ENCODE results near the gene STK38L.

Gene STK38L

DNA sequence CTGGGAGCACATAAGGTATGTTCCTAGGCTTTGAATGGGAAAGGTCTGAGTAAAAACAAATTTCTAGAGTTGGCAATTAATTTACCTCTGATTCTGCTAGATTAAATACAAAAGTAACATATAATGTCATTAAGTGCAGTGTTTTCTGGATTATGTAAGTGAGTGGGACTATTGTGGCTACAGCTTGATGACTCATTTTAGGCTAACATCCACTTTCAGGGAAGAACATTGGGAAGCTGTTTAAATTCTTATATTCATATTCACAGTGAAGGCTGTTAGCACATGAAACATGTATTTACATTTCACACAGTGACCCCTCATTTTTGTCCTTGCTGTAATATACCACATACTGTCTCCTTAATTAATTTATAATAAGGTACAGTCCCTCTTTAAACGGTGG, 75.3 kb downstream of the STK38L start:
- DNase-seq (ENCODE audit: low spot score): peak; percentile 67

DNA sequence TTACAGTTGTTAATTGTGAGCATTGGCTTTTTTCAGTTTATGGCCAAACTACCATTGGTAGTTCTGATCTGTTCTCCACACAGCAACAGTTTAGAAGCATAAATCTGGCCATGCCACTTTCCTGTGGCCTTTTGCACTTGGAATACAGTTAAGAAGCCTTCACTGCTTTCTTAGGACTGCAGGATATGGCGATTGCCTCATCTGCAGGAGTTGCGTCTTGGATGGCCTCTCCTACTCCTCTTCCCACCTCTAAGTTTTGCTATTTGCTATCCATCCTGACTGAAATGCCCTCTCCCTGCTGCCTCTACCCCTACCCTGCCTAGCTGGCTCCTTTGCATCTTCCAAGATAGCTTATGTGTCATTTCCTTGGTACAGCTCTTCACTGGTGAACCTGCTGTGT, 75.8 kb downstream of the STK38L start:
- no peak for DNase-seq (ENCODE audit: low spot score)

DNA sequence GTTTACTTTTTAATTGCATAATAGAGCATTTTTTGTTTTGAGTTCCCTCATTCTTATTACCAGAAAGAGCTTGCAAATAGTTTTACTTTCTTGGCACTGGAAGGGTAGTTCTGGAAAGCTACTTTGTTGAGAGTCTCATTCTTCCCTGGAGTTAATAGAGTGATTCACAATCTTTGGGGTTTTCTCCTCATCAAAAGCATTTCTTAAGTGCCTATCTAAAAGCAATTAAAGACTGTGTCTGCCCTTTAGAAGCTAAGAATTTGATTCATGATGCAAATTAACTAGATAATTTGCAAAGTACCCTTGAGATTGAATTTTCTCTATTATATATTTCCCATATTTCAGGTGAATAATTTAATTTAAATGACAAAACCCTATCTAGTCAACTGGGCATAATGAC, 80.4 kb downstream of the STK38L start:
- DNase-seq (ENCODE audit: low spot score): no peak

DNA sequence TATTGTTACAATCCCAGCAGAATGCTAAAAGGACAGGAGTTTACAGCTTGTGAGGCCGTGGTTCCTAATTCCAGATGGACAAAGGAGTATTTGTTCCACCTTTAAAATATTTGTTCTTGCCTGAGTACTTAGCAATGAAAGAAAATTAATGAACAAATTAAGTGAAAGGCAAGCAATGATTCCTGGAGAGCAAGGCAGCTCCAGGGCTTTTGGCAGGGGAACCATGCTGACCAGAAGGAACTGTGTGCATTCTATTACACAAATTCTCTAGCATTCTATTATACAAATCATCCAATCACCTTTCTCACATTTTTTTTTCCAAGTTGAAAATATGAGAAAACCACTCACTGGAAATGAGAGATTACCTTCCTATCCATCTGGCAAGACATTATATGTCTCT, 86.8 kb downstream of the STK38L start:
- DNase-seq (ENCODE audit: low spot score): no peak

DNA sequence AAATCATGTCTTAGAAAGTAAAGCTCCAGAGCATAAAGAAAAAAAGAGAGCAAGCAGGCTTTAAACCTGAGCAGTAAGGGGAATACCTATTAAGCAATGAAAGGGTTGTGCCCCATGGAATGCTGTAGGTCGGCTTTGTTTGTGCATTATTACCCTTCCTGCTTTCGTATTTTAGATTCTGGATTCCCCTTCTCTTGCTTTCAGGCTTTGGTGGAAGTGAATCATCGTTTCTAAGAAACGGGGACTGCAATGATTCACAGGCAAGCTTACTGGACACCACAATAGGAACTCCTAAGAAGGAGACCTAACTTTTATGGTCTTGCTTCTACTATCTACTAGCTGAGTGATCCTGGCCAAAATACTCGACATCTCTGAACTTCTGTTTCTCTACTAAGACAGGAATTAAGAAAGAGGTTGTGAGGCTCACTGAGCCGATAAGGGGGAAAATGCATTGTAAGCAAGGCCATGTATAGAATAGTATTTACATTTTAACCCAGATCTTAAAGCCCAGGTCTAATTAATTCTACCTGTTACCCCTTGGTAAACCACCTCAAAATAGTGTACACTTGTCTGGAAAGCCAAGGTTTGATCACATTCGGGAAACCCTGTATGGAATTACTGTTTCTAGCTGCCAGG, 87.3 kb downstream of the STK38L start:
- peak; percentile 82 for DNase-seq (ENCODE audit: low spot score)

DNA sequence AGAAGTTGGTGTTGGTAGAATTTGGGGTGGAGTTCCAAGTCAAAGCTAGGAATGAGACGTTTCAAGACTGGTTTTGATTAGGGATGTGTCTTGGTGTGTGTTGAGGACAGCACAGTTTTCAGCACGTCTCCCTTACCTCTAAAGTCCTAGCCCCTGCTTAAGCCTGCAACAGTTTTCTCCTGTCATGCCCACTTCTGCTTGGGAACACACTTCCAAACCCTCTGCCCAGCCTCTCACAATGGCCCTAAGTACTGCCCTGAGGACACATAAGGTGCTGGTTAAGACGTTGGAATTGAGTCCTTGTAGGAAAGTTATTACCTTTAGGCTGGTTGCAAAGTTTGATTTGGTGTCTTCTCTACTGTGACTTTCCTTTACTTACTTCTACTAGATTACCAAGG, 87.8 kb downstream of the STK38L start:
- DNase-seq (ENCODE audit: low spot score): no peak

DNA sequence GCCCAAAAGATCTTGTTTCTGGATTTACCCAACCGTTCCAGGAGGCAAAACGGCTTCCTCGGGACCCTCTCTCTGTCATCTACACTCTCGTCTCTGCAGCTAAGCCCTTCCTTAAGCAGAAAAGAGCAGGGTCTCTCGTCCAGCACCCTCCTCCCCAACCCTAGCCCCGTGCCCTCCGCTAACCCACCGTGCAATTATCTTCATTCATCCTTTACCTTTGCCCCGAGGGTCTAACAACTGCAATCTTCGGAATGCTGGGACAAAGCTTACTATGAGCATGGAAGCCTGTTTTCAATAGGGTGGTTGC, 88.3 kb downstream of the STK38L start:
- no peak for DNase-seq (ENCODE audit: low spot score)

DNA sequence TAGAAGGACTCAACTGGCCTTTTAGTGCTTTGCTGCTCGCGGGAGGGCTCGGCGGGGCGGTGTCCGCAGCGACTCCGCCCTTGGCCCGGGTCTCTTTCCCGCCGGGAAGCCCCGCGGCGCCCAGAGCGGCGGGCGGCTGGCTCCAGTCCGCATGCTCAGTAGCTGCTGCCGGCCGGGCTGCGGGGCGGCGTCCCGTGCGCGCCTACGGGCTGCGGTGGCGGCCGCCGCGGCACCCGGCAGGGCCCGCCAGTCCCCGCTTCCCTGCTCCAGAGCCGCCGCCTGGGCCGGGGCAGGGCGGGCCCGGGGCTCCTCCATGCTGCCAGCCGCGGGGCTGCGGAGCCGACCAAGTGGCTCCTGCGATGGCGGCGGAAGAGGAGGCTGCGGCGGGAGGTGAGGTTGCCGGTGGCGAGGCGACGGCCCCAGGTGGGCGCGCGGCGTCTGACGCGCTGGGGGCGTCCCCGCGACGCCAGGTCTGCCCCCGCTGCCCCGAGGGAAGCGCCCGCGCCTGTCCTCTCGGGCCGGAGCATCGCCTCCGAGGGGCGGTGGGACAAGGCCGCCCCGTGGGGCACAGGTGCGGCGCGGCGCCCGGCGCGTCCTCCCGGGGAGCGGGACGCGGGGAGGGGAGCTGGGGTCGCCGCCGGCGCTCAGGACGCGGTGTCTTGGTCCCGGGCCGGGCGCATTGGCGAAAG, 88.8 kb downstream of the STK38L start, which contains the start of gene BMAL2:
BMAL2 (plus strand) TSS at position 123 of the 689 bp plus-strand sequence; CDS start at position 360, 237 bp downstream.
- peak; percentile 85 for DNase-seq (ENCODE audit: low spot score)

DNA sequence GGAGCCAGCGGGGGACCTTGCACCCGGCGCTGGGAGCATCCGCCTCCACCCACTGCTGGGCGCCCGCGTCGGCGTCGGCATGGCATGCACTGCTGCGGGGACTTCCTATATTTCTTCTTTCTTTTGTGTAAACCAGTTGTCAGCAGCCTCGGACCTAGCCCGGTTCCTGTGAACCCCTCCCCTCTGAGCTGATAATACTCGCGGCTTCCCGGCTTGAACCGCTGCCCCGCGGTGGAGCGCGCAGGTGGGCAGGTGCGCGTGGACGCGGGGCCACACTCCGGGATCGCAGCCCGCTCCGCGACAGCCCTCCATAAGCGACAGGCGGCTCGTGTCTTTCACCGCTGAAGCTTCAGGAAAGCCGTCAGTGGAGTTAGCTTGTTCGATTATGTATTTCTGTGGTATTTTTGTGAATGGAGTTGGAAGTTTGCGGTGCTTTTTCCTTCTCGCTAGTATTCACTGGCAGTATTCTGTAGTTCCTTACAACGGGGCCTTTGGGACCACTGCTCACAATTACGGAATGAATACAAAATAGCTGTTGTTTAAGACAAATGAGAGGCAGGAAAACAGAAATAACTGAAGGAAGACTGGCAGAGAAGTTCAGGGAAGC, 89.4 kb downstream of the STK38L start:
- no peak for DNase-seq (ENCODE audit: low spot score)

DNA sequence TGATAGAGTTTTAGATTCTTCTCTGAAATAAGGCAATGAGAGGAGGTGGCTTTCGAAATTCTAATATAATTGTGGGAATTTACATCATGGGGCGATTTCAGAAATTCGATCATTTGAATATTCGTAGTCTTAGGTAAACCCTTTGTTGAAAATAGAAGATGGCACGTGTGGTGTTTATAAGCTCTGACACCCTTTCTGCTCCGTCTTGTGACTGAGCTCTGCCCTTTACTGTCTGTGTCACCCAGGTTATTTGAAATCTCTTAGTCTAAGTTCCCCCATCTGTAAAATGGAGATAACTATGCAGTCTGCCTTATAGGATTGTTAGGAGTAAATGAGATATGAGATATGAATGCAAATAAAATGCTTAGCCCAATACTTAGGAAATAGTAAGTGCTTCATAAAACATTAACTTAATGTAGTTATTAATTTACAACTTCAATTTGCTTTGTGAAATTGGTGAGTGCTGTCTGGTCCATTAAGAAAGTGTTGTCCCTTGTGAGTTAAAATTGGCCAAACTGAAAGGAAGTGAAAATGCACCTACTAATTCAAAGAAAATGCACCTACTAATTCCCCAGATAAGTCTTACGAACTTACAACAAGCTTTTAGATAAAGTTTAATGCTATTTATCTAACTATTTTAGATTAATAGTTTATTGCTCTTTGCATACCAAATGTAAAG, 90.1 kb downstream of the STK38L start:
- DNase-seq (ENCODE audit: low spot score): no peak

DNA sequence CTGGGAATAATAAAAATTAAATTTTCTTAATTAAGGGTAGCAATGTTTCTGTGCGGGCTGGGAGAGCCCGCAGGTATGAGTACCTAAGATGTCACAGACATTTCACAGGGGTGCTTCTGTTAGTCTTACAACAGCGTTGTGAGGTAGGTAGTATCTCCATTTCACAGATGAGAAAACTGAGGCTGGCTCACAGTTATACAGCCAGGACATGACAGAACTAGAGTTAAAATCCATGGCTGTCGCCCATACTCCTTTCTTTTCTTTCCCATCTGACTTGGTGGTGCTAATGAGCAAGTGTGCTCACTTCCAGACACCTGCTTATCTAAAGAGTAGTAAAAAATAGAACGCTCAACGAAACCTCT, 90.6 kb downstream of the STK38L start:
- DNase-seq (ENCODE audit: low spot score): no peak

DNA sequence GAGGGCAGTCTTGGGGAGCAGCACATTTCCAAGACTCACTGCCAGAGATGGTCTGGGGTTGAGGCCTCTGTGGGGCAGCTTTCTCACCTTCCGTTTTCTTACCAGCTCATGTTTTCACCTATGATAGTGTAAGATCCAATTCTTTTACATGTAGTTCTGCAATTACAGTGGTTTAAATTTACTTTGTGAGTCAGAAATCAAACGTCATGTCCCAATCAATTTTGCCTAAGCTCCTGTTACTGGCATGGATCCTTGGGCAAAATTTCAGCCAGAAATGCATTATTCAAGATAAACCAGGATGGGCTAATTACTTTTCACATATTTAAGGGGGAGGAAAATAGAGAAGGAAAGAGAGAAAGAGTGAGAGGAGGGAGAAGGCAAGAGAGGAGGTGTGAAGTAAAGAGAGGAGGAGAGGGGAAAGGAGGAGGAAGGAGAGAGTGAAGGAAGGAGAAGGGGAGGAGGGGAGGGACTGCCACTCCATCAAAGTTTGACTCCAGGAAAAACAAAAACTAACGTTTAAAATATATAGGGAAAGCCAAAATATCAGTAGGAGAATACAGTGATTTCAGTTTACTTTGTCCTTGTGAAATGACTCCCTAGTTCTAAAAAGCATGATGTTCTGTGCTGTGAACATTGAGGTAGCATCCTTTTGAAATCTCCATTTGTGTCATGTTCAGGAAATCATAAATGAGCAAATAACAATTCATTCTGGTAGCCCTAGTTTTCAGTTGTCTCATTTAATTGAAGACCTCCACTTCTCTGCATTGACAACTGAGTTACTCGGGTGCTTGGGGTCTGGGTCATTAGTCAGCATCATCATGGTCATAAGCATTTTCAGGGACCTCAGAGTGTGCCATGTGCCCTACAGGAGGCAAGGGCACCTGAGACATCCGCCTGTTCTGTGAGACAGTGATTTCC, 91.5 kb downstream of the STK38L start:
- DNase-seq (ENCODE audit: low spot score): no peak

DNA sequence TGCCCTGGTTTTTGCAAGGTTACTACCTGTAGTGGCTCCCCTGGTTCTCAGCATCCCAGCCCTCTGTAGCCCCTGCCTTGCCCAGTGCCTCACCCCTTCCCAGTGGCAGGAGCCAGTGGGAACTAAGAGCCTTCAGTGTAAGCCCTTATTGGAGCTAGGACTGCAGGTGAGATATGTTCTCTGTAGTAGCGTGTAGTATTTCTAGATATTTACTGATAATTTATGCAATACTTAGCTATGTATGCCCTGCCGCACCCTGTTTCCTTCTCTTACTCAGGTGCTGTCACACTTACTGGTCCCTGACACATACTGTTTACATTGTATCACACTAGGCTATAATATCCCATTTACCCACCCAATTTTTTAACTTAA, 92.2 kb downstream of the STK38L start:
- no peak for DNase-seq (ENCODE audit: low spot score)

DNA sequence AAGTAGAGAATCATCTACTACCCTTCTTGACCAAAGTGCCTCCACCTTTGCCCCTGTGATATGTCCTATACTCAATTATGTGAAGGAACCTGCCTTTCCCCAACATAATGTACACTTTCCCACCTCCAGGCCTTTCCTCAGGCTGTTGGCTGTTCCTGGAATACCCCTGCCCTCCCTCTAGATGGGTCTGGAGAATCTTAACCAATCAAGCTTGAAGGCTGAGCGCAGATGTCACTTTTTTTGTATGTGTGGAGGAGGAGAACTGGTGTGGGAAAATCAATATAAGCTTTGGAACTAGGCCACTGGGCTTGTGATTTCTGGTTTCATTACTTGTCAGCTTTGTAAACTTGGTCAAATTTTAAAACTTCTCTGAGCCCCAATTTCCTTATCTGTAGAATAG, 93.3 kb downstream of the STK38L start:
- DNase-seq (ENCODE audit: low spot score): no peak

DNA sequence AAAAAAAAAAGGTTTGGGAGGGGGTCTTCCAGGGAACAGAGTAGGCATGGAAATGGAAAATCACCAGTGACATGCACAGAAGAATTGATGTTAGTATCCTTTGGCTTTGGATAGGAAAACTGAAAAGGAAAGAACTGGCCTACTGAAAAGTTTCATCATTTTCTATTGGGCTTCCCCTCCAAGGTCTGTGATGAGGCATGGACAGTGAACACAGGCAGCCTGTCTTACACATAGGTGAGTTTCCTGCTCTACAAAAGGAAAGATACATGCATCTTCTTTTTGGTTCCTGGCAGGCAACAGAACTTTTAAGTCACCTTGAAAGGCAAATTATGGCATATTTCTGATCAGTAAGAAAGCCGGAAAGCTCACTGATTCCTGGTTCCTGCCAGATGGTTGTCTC, 94.4 kb downstream of the STK38L start:
- no peak for DNase-seq (ENCODE audit: low spot score)

DNA sequence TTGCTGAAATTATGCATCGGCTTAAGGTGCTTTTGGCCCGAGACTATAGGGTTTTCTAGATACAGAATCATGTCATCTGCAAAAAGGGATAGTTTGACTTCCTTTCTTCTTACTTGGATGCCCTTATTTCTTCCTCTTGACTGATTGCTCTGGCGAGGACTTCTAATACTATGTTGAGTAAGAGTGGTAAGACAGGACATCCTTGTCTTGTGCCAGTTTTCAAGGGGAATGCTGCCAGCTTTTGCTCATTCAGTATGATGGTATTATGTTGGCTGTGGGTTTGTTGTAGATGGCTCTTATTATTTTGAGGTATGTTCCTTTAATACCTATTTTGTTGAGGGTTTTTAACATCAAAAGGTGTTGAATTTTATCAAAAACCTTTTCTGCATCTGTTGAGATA, 96.9 kb downstream of the STK38L start:
- no peak for DNase-seq (ENCODE audit: low spot score)

DNA sequence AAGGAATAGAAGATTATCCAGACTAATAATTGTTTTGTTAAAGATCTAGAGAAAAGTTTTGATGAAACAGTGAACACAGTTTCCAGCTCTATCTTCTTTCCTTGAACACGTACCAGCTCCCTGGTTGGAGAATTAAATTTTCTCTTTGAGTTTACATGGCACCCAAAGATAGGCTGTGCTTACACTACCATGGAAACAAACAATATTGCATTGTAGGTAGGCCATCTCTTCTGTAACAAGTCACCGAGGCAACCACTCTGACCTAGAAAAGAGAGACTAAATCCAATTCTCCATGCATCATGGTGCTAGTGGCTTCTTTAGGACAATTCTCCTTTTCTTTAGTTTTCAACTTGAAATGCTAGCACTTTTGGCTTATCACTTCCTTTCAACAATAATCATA, 98.5 kb downstream of the STK38L start:
- DNase-seq (ENCODE audit: low spot score): no peak

DNA sequence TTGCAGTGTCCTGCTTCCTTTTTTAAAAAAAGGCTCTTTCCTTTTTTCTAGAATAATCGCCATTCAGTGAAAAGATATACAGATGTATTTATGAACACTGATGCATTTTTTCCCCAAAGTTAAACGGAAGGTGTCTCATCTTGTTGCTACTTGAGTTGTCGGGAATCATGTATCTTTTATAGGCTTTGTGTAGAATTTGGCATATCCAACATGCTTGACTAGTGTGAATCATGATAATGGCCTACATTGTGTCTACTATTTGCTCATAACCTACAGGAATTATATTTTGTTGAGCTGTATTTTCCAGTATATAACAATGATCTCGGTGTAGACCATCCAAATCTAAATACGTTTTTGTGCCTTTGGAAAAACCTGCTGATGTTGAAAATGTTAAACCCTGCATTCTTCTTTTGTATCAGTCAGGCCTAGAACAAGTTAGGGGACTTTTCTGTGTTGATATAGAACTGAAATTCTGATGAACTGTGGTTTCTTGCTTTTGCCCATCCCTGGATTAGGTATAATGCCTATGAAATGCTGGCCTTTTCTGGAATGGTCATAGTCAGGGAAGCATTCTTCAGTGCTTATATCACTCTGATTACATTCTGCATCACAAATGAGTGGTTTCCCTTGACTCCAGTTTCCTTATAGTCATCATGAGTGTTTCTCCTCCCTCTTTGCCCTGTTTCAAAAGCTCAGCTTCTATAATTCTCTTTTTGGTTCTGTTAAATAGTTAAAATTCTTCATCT, 99.3 kb downstream of the STK38L start:
- DNase-seq (ENCODE audit: low spot score): peak; percentile 82

DNA sequence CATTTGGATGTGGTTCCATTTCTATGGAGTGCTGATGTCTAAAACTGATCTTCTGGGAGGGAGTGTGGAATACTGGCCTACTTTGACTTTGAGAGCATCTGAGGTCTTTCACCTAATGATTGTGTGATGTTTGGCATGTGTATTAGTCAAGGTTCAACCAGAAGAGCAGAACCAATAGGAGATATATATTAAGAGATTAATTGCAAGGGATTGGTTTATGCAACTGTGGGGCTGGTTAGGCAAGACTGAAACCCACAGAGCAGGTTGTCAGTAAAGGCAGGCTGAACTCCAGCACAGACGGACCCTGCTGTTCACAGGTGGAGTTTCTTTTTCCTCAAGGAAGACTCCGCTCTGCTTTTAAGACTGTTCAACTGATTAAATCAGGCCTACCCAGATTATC, 100.2 kb downstream of the STK38L start:
- DNase-seq (ENCODE audit: low spot score): no peak

DNA sequence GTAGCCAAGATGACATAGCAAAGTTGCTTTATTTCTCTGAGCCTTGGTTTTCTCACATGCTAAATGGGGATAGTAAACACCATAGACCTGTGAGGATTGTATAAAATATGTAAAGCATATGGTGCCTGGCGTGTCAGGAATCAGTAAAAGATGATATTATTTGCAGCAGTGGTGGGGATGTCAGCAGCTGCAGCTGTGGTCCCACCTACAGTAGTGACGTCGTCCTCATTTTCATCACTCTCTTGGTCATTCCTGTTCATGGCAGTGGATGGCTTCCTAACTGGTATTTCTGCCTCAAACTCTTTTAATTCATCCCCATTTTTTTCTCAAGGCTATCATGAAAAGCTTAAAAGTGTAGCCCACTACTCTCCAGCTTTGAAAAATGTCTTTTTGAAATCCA, 100.7 kb downstream of the STK38L start:
- DNase-seq (ENCODE audit: low spot score): no peak

DNA sequence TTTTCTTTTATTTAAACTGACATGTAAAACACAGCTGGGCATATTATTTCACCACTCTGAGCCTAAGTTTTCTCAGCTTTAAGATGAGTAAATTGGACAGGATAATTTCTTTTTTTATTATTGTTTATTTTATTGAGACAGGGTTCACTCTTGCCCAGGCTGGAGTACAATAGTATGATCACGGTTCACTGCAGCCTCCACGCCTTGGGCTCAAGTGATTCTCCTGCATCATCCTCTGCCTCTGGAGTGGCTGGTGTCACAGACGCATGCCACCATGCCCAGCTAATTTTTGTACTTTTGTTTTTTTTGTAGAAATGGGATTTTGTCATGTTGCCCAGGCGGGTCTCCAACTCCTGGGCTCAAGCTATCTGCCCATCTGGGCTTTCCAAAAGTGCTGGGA, 101.3 kb downstream of the STK38L start:
- DNase-seq (ENCODE audit: low spot score): no peak

DNA sequence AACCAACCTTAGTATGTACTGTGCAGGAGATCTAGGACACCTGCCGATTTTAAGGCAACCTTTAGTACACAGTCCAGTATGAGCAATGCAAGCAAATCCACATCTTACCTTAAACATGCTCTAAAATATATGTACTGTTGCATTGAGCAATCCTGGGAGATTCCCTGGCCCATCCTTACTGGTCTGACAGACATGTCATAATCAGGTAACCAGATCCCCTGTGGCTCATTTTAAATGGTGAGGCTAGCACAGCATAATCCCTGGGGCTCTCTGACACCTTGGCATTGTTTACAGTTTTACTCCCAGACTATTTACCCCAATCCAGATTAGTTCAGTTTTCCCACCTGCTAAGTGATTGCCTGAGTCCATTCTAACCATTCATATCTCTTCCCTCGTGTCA, 103.7 kb downstream of the STK38L start:
- DNase-seq (ENCODE audit: low spot score): no peak

Measured in GM03348 (cell line).